SK-N-SH (cell line): Measurements from ENCODE around the gene PABPN1L. TPM values are rescaled to one million over a fixed set of nuclear protein-coding genes. Genes with fewer than 3 reads are reported as not detected.

ENCODE experiments used
- CTCF ChIA-PET: fragments of 300-600, 350-600 bp; formaldehyde crosslinking; extraction: SDS; loops from one replicate; lab custom pipeline; 2021; lab: Yijun Ruan, JAX
- POLR2A ChIA-PET: fragments of 350-600 bp; sonication (Branson Sonifier 250); formaldehyde crosslinking; extraction: SDS; loops from one replicate; lab custom pipeline; 2020; ENCODE audit warnings: antibody characterized with exemption, inconsistent platforms; lab: Yijun Ruan, JAX
- DNase-seq: peaks from one replicate; pipeline ENCODE4 v3.0.0; 2012
- H2AFZ ChIP-seq: fragments of 200-600 bp; sonication (generic); 2 replicates; pipeline ENCODE4 v1.8.1; 2016; ENCODE audit warnings: antibody characterized with exemption, mild to moderate bottlenecking, low read depth
- H3F3A ChIP-seq: fragments of 200-600 bp; sonication (generic); replicated peaks from 2 replicates; pipeline ENCODE3; 2016; ENCODE audit warnings: antibody characterized with exemption, mild to moderate bottlenecking; ENCODE audit not compliant: insufficient read depth
- H3K27ac ChIP-seq, 2 experiments: fragments of 200-500 bp in 1 of 2; fragments of 200-600 bp in 1 of 2; sonication (Bioruptor generic) in 1 of 2; sonication (generic), shearing (Covaris generic) in 1 of 2; 2 replicates each; pipeline versions ENCODE4 v1.5.1 to v1.6.1; 2014 to 2016; ENCODE audit warnings: low read depth in 2 of 2, inconsistent platforms in 1 of 2, low read length in 1 of 2, mild to moderate bottlenecking in 1 of 2, mixed read lengths in 1 of 2
- H3K27me3 ChIP-seq: fragments of 200-600 bp; sonication (generic), shearing (Covaris generic); 2 replicates; pipeline ENCODE4 v1.6.1; 2016; ENCODE audit warnings: mixed run types; ENCODE audit not compliant: insufficient read depth
- H3K36me3 ChIP-seq, 2 experiments: fragments of 200-500 bp in 1 of 2; fragments of 200-600 bp in 1 of 2; sonication (Bioruptor generic) in 1 of 2; sonication (generic) in 1 of 2; replicated peaks in 1 of 2; 2 replicates each; pipeline versions ENCODE3 to v1.5.1; 2014 to 2016; ENCODE audit warnings: low read length in 1 of 2, mild to moderate bottlenecking in 1 of 2; ENCODE audit not compliant: insufficient read depth in 2 of 2, control insufficient read depth in 1 of 2
- H3K4me1 ChIP-seq, 2 experiments: fragments of 200-500 bp in 1 of 2; fragments of 200-600 bp in 1 of 2; sonication (Bioruptor generic) in 1 of 2; sonication (generic), shearing (Covaris generic) in 1 of 2; 2 replicates each; pipeline versions ENCODE4 v1.5.1 to v1.6.1; 2014 to 2016; ENCODE audit warnings: low read depth in 1 of 2, low read length in 1 of 2, mixed run types in 1 of 2; ENCODE audit not compliant: insufficient read depth in 2 of 2, control insufficient read depth in 1 of 2
- H3K4me2 ChIP-seq: fragments of 200-600 bp; sonication (generic), shearing (Covaris generic); 2 replicates; pipeline ENCODE4 v1.6.1; 2017; ENCODE audit warnings: mixed run types
- H3K4me3 ChIP-seq, 2 experiments: fragments of 200-500 bp in 1 of 2; fragments of 200-600 bp in 1 of 2; sonication (Bioruptor generic) in 1 of 2; sonication (generic), shearing (Covaris generic) in 1 of 2; 2 replicates each; pipeline versions ENCODE4 v1.5.1 to v1.8.1; 2014 to 2016; ENCODE audit warnings: low read depth in 2 of 2, inconsistent platforms in 1 of 2, low read length in 1 of 2, mild to moderate bottlenecking in 1 of 2, mixed read lengths in 1 of 2, moderate library complexity in 1 of 2
- H3K79me2 ChIP-seq: fragments of 200-600 bp; sonication (generic); 2 replicates; pipeline ENCODE4 v1.8.1; 2017; ENCODE audit warnings: mild to moderate bottlenecking; ENCODE audit not compliant: insufficient read depth
- H3K9ac ChIP-seq: fragments of 200-600 bp; sonication (generic); 2 replicates; pipeline ENCODE4 v1.6.1; 2017; ENCODE audit warnings: mixed run types
- H3K9me2 ChIP-seq: fragments of 200-600 bp; sonication (generic); 2 replicates; pipeline ENCODE4 v1.6.1; 2017; ENCODE audit warnings: mixed run types
- H3K9me3 ChIP-seq: fragments of 200-600 bp; sonication (generic); 2 replicates; pipeline ENCODE4 v1.6.1; 2017; ENCODE audit warnings: mixed run types, mild to moderate bottlenecking, moderate library complexity
- H4K20me1 ChIP-seq: fragments of 200-600 bp; sonication (generic); 2 replicates; pipeline ENCODE4 v1.6.1; 2017; ENCODE audit warnings: mild to moderate bottlenecking, mixed run types; ENCODE audit not compliant: insufficient read depth
- CHD2 ChIP-seq: fragments of 150-350 bp; IDR thresholded peaks from 2 replicates; pipeline ENCODE4 v1.6.1; 2018; ENCODE audit warnings: low read length; ENCODE audit not compliant: partially characterized antibody
- EZH2phosphoT487 ChIP-seq: fragments of 200-600 bp; sonication (generic); IDR thresholded peaks from 2 replicates; pipeline ENCODE4 v1.6.1; 2017; ENCODE audit warnings: low read depth, mixed run types, mild to moderate bottlenecking, antibody characterized with exemption, moderate library complexity, borderline replicate concordance
- FOXJ3 ChIP-seq: sonication (generic); formaldehyde crosslinking; IDR thresholded peaks from 2 replicates; pipeline ENCODE4 v1.5.1; 2020; ENCODE audit warnings: mild to moderate bottlenecking, missing genetic modification reagents
- MEF2A ChIP-seq: IDR thresholded peaks from 2 replicates; pipeline ENCODE4 v1.4.0; 2012; ENCODE audit warnings: low read depth, borderline replicate concordance
- NFIC ChIP-seq: IDR thresholded peaks from 2 replicates; pipeline ENCODE4 v1.4.0; 2012; ENCODE audit warnings: borderline replicate concordance
- RAD21 ChIP-seq: IDR thresholded peaks from 2 replicates; pipeline ENCODE4 v1.6.1; 2012; ENCODE audit warnings: mild to moderate bottlenecking, low read length
- RCOR1 ChIP-seq: fragments of 150-350 bp; IDR thresholded peaks from 2 replicates; pipeline ENCODE4 v1.6.1; 2017; ENCODE audit warnings: antibody characterized with exemption, low read length
- WGBS: methylation state at CpG from one replicate; pipeline ENCODE4 v1.1.6; 2017; ENCODE audit warnings: low lambda C conversion rate; 5-methylcytosine and 5-hydroxymethylcytosine counted together
- polyA plus RNA-seq, 3 experiments: library from polyadenylated mRNA; depleted of rRNA; stranded (reverse); fragments of >200 nt; gene quantifications; 2 replicates each; pipeline ENCODE4 v1.2.3, GENCODE V29; 2012
- TF ChIP-seq, protein P1 (sequence below): fragments of 150-350 bp; IDR thresholded peaks from 2 replicates; pipeline ENCODE4 v1.6.1; 2017; ENCODE audit warnings: antibody characterized with exemption, low read length, low read depth, borderline replicate concordance
- TF ChIP-seq, protein P2 (sequence below): IDR thresholded peaks from 2 replicates; pipeline ENCODE4; 2012
- TF ChIP-seq, protein P3 (sequence below): fragments of 150-350 bp; IDR thresholded peaks from 2 replicates; pipeline ENCODE4 v1.6.1; 2016; ENCODE audit warnings: mild to moderate bottlenecking, low read depth, low read length
- TF ChIP-seq, protein P4 (sequence below): IDR thresholded peaks from 2 replicates; pipeline ENCODE4 v1.4.0; 2012; ENCODE audit warnings: low read depth, borderline replicate concordance
- TF ChIP-seq, protein P5 (sequence below): IDR thresholded peaks from 2 replicates; pipeline ENCODE4 v1.4.0; 2012; ENCODE audit warnings: low read depth, borderline replicate concordance

PABPN1L gene
- polyA plus RNA-seq, 1 of the 3 experiments (the other 2 are of a cell fraction): not detected

DNA sequence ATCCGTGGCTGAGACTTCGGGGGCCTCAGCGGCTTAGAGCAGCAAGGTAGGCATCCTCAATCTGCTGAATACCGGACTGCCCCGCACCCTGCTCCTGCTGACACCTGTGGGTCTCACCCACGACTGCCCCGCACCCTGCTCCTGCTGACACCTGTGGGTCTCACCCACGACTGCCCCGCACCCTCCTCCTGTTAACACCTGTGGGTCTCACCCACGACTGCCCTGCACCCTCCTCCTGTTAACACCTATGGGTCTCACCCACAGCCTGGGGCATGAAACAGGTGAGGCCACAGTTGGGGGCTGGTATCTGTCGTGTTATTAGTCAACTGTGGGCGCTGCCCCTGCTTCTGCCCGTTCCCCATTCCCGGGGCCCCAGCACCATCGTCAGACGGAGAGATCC lies 36.3 kb upstream of the PABPN1L start:
- no peaks in the 10 kb centered on the region; a peak in 1 of 4 replicates for H3K4me1 ChIP-seq
- POLR2A ChIA-PET: no interaction called here
- CTCF ChIA-PET: no interaction called here
- no peak overlapping the region for H3K9ac ChIP-seq
- peaks cover 48% of the 10 kb centered on the region for H3K27me3 ChIP-seq
- H3K27ac ChIP-seq: no peak overlapping the region
- no peaks in the 10 kb centered on the region for H3K79me2 ChIP-seq
- no peak overlapping the region for H2AFZ ChIP-seq
- H3K4me3 ChIP-seq: no peak overlapping the region
- no peaks in the 10 kb centered on the region for H4K20me1 ChIP-seq
- no peak overlapping the region for H3K4me2 ChIP-seq
- TF ChIP-seq, protein P1, sequence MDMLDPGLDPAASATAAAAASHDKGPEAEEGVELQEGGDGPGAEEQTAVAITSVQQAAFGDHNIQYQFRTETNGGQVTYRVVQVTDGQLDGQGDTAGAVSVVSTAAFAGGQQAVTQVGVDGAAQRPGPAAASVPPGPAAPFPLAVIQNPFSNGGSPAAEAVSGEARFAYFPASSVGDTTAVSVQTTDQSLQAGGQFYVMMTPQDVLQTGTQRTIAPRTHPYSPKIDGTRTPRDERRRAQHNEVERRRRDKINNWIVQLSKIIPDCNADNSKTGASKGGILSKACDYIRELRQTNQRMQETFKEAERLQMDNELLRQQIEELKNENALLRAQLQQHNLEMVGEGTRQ: no peak
- no peak for TF ChIP-seq EZH2phosphoT487
- no peak for TF ChIP-seq NFIC
- TF ChIP-seq, protein P2, sequence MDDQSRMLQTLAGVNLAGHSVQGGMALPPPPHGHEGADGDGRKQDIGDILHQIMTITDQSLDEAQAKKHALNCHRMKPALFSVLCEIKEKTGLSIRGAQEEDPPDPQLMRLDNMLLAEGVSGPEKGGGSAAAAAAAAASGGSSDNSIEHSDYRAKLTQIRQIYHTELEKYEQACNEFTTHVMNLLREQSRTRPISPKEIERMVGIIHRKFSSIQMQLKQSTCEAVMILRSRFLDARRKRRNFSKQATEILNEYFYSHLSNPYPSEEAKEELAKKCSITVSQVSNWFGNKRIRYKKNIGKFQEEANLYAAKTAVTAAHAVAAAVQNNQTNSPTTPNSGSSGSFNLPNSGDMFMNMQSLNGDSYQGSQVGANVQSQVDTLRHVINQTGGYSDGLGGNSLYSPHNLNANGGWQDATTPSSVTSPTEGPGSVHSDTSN: no peak
- TF ChIP-seq, protein P3, sequence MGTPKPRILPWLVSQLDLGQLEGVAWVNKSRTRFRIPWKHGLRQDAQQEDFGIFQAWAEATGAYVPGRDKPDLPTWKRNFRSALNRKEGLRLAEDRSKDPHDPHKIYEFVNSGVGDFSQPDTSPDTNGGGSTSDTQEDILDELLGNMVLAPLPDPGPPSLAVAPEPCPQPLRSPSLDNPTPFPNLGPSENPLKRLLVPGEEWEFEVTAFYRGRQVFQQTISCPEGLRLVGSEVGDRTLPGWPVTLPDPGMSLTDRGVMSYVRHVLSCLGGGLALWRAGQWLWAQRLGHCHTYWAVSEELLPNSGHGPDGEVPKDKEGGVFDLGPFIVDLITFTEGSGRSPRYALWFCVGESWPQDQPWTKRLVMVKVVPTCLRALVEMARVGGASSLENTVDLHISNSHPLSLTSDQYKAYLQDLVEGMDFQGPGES: no peak
- TF ChIP-seq CHD2: no peak
- TF ChIP-seq, protein P4, sequence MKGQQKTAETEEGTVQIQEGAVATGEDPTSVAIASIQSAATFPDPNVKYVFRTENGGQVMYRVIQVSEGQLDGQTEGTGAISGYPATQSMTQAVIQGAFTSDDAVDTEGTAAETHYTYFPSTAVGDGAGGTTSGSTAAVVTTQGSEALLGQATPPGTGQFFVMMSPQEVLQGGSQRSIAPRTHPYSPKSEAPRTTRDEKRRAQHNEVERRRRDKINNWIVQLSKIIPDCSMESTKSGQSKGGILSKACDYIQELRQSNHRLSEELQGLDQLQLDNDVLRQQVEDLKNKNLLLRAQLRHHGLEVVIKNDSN: no peak
- DNase-seq: no peak
- H3K9me2 ChIP-seq: no peaks in the 10 kb centered on the region
- 54% methylated on average over 10 of the region's 16 CpGs for WGBS
- no peaks in the 10 kb centered on the region for H3K36me3 ChIP-seq
- no peaks in the 10 kb centered on the region for H3K9me3 ChIP-seq
- H3F3A ChIP-seq: no peaks in the 10 kb centered on the region

DNA sequence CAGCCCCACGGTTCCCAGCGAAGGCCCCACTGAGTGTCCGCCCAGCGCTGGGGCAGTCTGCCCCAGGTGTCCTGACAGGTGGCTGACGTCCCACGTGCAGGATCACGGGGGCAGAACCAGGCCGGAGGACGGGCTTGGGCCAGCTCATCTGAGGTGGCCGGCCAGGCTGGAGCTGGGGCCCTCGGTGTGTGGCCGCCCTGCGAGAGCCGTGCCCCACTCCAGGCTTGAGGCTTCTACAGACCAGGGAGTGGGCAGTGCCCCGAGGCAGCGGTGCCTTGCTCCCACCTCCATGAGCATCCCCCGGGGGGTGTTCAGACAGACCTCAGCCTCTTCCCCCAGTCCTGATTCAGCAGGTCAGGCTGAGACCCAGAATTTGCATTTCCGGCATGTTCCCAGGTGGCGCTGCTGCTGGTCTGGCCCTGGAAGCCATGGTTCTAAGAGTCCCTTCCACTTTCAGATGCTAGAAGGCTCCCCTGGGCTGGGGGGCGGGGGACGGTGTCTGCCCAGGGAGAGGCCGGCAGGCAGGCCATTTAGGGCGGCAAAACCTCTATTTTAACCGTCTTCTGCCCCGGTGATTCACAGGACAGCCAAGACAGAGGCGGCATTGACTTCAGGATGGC lies 35.4 kb upstream of the PABPN1L start:
- Histone ChIP-seq H3K4me1 (no peaks in the 10 kb centered on the region; a peak in 1 of 4 replicates), H3K9ac (no peak overlapping the region), H3K4me2 (no peak overlapping the region), H3F3A (no peaks in the 10 kb centered on the region), H3K79me2 (no peaks in the 10 kb centered on the region), H2AFZ (no peak overlapping the region), H3K27ac (no peak overlapping the region), H3K9me3 (no peaks in the 10 kb centered on the region), H3K4me3 (no peak overlapping the region), H3K9me2 (no peaks in the 10 kb centered on the region), H4K20me1 (no peaks in the 10 kb centered on the region), H3K36me3 (no peaks in the 10 kb centered on the region), H3K27me3 (peaks cover 57% of the 10 kb centered on the region)
- TF ChIP-seq MEF2A (no peak), FOXJ3 (CRISPR knock-in tag) (no peak), RAD21 (no peak), NFIC (no peak), RCOR1 (no peak)
- TF ChIP-seq, protein P5, sequence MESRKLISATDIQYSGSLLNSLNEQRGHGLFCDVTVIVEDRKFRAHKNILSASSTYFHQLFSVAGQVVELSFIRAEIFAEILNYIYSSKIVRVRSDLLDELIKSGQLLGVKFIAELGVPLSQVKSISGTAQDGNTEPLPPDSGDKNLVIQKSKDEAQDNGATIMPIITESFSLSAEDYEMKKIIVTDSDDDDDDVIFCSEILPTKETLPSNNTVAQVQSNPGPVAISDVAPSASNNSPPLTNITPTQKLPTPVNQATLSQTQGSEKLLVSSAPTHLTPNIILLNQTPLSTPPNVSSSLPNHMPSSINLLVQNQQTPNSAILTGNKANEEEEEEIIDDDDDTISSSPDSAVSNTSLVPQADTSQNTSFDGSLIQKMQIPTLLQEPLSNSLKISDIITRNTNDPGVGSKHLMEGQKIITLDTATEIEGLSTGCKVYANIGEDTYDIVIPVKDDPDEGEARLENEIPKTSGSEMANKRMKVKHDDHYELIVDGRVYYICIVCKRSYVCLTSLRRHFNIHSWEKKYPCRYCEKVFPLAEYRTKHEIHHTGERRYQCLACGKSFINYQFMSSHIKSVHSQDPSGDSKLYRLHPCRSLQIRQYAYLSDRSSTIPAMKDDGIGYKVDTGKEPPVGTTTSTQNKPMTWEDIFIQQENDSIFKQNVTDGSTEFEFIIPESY: no peak
- DNase-seq: no peak
- CTCF ChIA-PET: interaction anchor here (0.9 kb wide), 1 partner anchor 133 kb away, joined by 3 read pairs; no protein-coding TSS in a partner anchor
- WGBS: 78% methylated on average over 5 of the region's 26 CpGs
- POLR2A ChIA-PET: no interaction called here
